Immature natural killer cell (primary cell): ENCODE results near the gene PTTG1. TPM values are rescaled to one million over a fixed set of nuclear protein-coding genes. Genes with fewer than 3 reads are reported as not detected.
A peak's percentile ranks its signal among the peaks of the same experiment; 100 is the strongest.

Experiments
- DNase-seq, 3 donors: peaks; one replicate each; pipeline ENCODE4 v3.0.0; 2022; ENCODE audit warnings: mixed read lengths in 1 of 3
- H3K27ac Mint-ChIP-seq, 6 donors: one replicate each; pipeline ENCODE4 v1.8.0; 2020; ENCODE audit warnings: mixed read lengths in 6 of 6, mild to moderate bottlenecking in 5 of 6, inconsistent platforms in 4 of 6, moderate library complexity in 3 of 6
- H3K27me3 Mint-ChIP-seq, 3 donors: one replicate each; pipeline ENCODE4 v1.8.0; 2020 to 2021; ENCODE audit warnings: low read depth in 3 of 3, mild to moderate bottlenecking in 3 of 3, mixed read lengths in 3 of 3, moderate library complexity in 3 of 3, inconsistent platforms in 1 of 3
- H3K36me3 Mint-ChIP-seq, 3 donors: one replicate each; pipeline ENCODE4 v1.8.0; 2020; ENCODE audit warnings: mixed read lengths in 3 of 3, inconsistent platforms in 2 of 3, mild to moderate bottlenecking in 2 of 3
- H3K4me1 Mint-ChIP-seq, 2 donors: one replicate each; pipeline ENCODE4 v1.8.0; 2020; ENCODE audit warnings: inconsistent platforms in 2 of 2, mild to moderate bottlenecking in 2 of 2, mixed read lengths in 2 of 2, moderate library complexity in 1 of 2
- H3K4me3 Mint-ChIP-seq, 5 donors: one replicate each; pipeline ENCODE4 v1.8.0; 2020; ENCODE audit warnings: mild to moderate bottlenecking in 5 of 5, mixed read lengths in 5 of 5, inconsistent platforms in 3 of 5, moderate library complexity in 3 of 5
- H3K9me3 Mint-ChIP-seq, 6 donors: one replicate each; pipeline ENCODE4 v1.8.0; 2020; ENCODE audit warnings: mild to moderate bottlenecking in 6 of 6, mixed read lengths in 6 of 6, inconsistent platforms in 4 of 6, moderate library complexity in 3 of 6
- polyA plus RNA-seq, 3 donors: library from polyadenylated mRNA; unstranded; fragments of 300-500 nt; fragmentation: Illumina TruSeq; gene quantifications; one replicate each; pipeline ENCODE4 v1.2.3, GENCODE V29; 2021

PTTG1 gene
- polyA plus RNA-seq, 3 donors from 2014 or later, result 3.0 to 15.4 (median 12.1) TPM

DNA sequence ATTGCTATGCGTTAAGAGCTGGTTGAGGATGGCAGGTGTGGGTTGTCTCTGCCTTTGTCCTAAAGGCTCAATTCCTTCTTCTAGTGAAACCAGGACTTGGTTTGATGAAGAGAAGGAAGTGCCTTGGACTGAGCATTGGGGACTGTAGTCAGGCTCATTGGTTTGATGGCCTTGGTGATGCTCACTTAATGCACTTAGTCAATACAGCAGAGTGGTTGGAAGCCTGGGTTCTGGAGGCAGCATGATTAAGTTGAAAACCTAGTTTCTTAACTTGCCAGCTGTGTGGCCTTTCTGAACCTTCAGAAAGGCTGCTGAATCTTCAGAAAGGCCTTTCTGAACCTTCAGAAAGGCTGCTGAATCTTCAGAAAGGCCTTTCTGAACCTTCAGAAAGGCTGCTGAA is 52.4 kb downstream of the PTTG1 start:
- Mint-ChIP-seq H3K36me3 (peaks cover 4 to 12% (median 9%) of the 10 kb centered on the region in 3 donors), H3K4me3 (no peak overlapping the region), H3K9me3 (no peaks in the 10 kb centered on the region), H3K4me1 (peaks cover 48 to 49% of the 10 kb centered on the region in 2 donors), H3K27ac (peak overlapping the region in 1 of 6 donors; percentile 41), H3K27me3 (peaks cover 0 to 3% (median 0%) of the 10 kb centered on the region in 3 donors)
- DNase-seq, result no peak

DNA sequence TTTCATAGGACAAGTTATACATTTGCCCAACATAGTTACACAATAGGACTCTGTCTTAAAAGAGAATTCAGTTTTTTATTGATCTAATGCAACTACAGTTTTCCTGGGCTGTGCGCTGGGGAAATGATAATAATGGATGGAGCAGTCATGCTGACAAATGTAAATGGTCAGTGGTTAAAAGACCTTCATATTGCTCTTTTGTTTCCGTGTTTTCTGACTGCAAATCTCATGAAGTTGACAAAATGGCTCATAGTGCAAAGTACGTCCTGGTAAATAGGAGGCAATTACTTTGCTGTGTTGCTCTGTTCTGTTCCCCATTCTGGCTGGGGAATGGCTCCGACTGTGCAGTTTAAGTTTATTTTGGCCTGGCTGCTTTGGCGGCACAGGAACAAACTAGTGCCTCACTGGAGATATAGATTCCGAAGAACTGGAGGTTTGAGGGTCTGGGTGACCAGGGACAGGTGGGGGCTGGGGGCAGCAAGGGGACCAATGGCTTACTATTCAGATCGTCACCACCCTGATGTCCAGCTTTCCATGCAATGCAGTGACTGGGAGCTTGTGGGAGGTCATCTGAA is 54.3 kb downstream of the PTTG1 start:
- Mint-ChIP-seq H3K27me3 (peaks cover 0 to 3% (median 0%) of the 10 kb centered on the region in 3 donors), H3K27ac (no peak overlapping the region), H3K4me1 (peaks cover 30 to 37% of the 10 kb centered on the region in 2 donors), H3K36me3 (peaks cover 4 to 12% (median 9%) of the 10 kb centered on the region in 3 donors), H3K4me3 (no peak overlapping the region), H3K9me3 (no peaks in the 10 kb centered on the region)
- DNase-seq, result no peak

DNA sequence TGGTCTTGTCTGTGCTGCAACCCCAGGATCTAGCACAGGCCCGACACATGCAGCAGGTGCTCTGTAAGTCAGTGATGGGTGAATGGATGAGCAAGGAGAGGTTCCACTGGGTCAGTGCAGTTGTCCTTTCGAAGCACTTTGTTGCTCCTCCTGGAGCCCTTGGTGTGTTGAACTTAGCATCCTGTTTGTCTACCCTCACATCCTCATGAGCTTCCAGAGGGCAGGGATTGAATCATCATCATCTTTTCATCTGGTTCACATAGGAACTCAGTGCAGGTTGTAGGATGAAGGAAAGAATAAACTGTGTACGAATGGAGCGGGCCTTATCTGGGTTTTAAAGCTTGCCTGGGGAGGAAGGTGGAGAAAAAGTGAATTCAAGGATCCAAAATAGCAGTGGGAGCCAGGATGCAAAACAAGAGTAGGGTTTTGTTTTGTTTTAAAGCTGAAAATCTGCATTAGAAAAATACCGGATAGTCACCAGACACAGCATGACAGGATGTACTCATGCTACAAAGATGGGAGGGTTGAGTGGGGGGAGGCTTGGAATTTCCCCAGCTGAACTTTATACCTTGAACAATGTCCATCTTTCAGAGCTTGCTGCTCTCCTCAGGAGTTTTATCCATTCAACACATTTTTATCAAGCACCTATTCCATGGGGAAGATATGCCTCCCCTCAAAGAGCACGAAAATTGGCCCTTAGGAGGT is 55.8 kb downstream of the PTTG1 start:
- Mint-ChIP-seq H3K36me3 (peaks cover 4 to 12% (median 9%) of the 10 kb centered on the region in 3 donors), H3K27ac (peak overlapping the region; percentile 15 to 68 (median 32)), H3K4me1 (peaks cover 16 to 22% of the 10 kb centered on the region in 2 donors), H3K27me3 (peaks cover 0 to 3% (median 0%) of the 10 kb centered on the region in 3 donors), H3K4me3 (peak overlapping the region in 1 of 5 donors; percentile 16), H3K9me3 (no peaks in the 10 kb centered on the region)
- DNase-seq, result no peak

DNA sequence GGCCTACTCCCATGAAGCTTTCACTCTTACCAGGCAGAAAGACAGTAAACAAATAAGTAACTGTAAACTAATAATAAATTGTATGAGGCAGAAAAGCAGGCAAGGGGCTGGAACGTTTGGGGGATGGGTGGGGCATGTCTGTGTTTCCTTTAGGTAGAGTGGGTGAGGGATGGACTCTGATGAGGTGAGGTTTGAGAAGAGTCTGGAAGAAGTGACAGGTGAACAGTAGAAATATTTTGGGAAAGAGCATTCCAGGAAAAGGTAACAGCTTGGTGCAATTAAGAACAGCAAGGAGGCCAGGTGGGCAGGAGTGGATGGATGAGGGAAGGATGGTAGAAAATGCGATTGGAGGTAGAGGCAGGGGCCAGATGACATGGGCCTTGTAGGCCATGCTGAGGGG is 56.5 kb downstream of the PTTG1 start:
- DNase-seq, result no peak
- H3K36me3 Mint-ChIP-seq, result peaks cover 4 to 12% (median 9%) of the 10 kb centered on the region in 3 donors
- peaks cover 14 to 20% of the 10 kb centered on the region in 2 donors for H3K4me1 Mint-ChIP-seq
- peak overlapping the region in 5 of 6 donors; percentile 3 to 80 (median 66) for H3K27ac Mint-ChIP-seq
- H3K27me3 Mint-ChIP-seq, result peaks cover 0 to 3% (median 0%) of the 10 kb centered on the region in 3 donors
- H3K4me3 Mint-ChIP-seq, result no peak overlapping the region
- H3K9me3 Mint-ChIP-seq, result no peaks in the 10 kb centered on the region

Other genes starting within 250 kb of the PTTG1 start
- not detected for gene FABP6, start 192.3 kb upstream of the PTTG1 start, polyA plus RNA-seq
- gene CCNJL, start 109.3 kb upstream of the PTTG1 start, polyA plus RNA-seq, result 10 to 100 TPM; 16.3 to 29.7 (median 26.7) TPM
- not detected for gene C1QTNF2, start 51.2 kb upstream of the PTTG1 start, polyA plus RNA-seq
- under 1 TPM in 2 of 3 donors, not detected in 1; 0.36 to 0.48 TPM for gene FAM200C, start 21.8 kb upstream of the PTTG1 start, polyA plus RNA-seq
- 100 to 1,000 TPM in 1 of 3 donors, 10 to 100 TPM in 2; 38.8 to 117 (median 71.0) TPM for gene SLU7, start 2.8 kb upstream of the PTTG1 start, polyA plus RNA-seq